Left colon (tissue), 2 donors: ENCODE measurements around the gene FNDC1. TPM values are rescaled to one million over a fixed set of nuclear protein-coding genes. Genes with fewer than 3 reads are reported as not detected.

ENCODE experiments used
- ATAC-seq: fragments of 200-7000 bp; cut with Tn5 transposase; one replicate; pipeline ENCODE4 v1.9.1; 2020; ENCODE audit warnings: mild to moderate bottlenecking, moderate library complexity
- DNase-seq, 2 donors: peaks; one replicate each; pipeline ENCODE4 v3.0.0-alpha.2; 2020
- intact Hi-C, 2 donors: fragments of 100-400 bp; cut with DNase I in 1 of 2; cut with micrococcal nuclease in 1 of 2; formaldehyde crosslinking; loops; one replicate each; pipeline versions ENCODE4 v1.11.2 to v1.14.0; 2022; cut with DNase I, micrococcal nuclease
- total RNA-seq, 2 donors: library from RNA; stranded (reverse); fragmentation: NEBNext Ultra II Directional; extraction: Animal tissue kit (Norgen Biotek cat#: 25700); gene quantifications; one replicate each; pipeline ENCODE4 v1.2.1, GENCODE V29; 2021
- donor health status: DM: no; HTN: no; CAD: no.
- donor health status: DM: yes; HTN: yes; CAD: no.

FNDC1 gene
- total RNA-seq, 2 donors from 2014 or later: 0.21 to 1.5 TPM

- intact Hi-C loops: no loop called here
- DNase-seq: no peak
Measured at GRCh38 chr6:159298840-159299239, 129.6 kb downstream of the FNDC1 start.

DNA sequence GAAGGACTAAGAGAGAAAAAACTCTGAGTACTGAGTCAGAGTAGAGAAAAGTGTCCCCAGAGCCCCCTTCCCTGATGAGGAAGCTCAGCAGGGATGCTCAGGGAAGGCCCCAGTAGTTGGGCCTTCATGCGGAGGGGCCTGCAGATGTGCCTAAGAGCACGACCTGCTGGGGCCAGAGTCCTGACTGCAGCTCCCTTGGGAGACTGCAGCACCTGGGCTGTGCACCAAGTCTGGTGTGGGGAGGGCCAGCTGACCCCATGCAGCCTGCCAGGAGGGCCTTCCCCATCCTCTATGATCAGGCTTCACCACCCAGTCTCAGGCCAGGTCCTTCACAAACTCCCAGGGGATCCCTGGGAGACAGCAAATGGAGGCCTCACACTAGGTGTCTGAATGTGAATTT, 130.4 kb downstream of the FNDC1 start:
- intact Hi-C loops: no loop called here
- DNase-seq: no peak
- no peak for ATAC-seq

More at GRCh38 chr6:159298840-159299239, 129.6 kb downstream of the FNDC1 start:
- no peak for ATAC-seq

DNA sequence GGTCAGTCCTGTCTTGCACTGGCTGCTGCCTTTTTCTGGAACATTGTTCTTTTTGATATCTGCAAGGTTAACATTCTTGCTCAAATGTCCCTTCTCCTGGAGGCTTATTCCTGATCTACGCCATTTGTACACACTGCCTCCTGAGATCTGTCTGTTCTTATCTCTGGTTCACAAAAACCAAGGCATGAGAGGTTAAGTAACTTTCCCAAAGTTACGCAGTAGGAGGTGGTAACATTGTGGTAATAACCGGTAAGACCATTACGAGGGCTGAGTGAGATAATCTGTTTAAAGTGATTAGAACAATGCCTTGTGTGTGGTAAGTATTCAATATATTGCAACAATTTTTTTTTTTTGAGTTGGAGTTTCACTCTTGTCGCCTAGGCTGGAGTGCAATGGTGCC, 132.1 kb downstream of the FNDC1 start:
- intact Hi-C loops: no loop called here
- no peak for DNase-seq
- ATAC-seq: no peak

- intact Hi-C loops: no loop called here
- DNase-seq: no peak
Measured at GRCh38 chr6:159301810-159302593, 132.8 kb downstream of the FNDC1 start.

DNA sequence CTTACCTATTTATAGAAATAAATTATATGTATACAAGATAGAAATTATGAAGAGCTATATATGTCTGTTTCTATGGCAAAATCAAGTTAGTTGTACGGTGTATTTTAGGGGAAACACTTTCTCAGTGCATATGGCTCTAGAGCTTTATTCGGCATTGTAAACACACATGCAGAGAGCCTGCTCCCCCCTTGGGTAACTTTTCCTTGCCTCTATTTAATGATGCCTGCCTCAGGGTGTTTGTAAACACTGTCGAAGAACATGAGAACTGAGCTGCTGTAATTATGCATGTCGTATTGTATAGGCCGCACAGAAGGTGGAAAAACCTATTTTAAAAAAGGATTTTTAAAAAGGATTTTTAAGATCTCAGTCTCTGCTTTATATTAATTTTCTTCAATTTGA, 133.4 kb downstream of the FNDC1 start:
- DNase-seq (no peak), ATAC-seq (no peak)
- intact Hi-C loops: no loop called here

More at GRCh38 chr6:159301810-159302593, 132.8 kb downstream of the FNDC1 start:
- no peak for ATAC-seq

DNA sequence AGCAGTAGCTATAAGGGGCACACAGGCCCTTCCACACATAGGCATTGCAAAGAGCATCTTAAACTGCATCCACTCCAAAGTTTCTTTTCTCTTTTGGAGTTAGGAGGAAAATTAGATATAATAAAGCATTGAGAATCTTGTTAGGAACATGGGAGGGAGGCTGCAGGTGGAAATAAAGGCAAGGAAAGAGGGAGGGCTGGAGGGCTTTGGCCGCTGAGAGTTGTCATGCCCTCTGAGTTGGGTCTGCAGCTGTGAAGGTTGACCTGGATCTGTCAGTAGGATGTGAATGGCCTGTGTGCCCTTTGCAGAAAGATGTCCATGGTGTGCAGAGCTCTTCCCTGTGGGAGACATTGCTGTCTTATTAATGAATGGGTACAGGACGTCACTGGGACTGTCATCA, 134.0 kb downstream of the FNDC1 start:
- ATAC-seq: no peak
- no peak for DNase-seq
- intact Hi-C loops: no loop called here

- intact Hi-C loops: no loop called here
- no peak for DNase-seq
- ATAC-seq: no peak
Measured at GRCh38 chr6:159303784-159304183, 134.6 kb downstream of the FNDC1 start.

DNA sequence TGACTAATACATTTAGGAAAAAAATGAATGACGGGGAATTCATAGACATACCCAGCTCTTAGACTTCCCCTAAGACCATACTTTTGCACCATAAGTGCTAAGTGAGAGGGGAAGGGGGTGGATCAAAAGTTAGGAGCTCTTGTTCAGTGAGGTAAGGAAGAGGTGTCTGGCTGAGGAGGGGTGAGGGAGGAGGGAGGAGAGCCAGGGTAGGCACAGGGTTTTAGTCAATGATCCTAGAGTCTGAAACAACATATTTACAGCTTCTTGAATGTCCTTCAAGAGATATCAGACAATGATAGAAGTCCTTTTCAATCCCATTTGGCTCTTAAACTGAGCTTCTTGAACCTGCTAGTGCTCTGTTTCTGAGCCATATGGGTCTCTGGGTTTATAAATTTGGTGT, 135.4 kb downstream of the FNDC1 start:
- DNase-seq (no peak), ATAC-seq (no peak)
- intact Hi-C loops: no loop called here

DNA sequence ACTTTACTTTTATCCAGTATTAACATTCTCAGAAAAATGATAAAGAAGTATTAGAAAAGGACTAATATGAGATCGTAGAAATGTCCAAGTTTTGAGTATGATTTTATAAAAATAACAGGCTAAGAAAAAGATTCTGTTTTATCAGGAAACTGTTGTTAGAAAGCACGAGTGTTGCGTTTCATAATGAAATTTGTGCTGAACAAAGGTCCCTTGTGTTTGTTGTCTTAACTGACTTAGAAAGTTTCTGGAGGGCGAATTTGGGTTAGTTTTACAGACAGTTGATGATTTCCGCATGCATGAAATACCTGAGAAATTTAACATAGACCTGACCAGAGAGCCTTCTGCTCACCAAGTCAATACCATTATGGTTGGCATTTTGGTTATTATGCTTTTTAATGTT, 136.0 kb downstream of the FNDC1 start:
- DNase-seq (no peak), ATAC-seq (no peak)
- intact Hi-C loops: no loop called here

DNA sequence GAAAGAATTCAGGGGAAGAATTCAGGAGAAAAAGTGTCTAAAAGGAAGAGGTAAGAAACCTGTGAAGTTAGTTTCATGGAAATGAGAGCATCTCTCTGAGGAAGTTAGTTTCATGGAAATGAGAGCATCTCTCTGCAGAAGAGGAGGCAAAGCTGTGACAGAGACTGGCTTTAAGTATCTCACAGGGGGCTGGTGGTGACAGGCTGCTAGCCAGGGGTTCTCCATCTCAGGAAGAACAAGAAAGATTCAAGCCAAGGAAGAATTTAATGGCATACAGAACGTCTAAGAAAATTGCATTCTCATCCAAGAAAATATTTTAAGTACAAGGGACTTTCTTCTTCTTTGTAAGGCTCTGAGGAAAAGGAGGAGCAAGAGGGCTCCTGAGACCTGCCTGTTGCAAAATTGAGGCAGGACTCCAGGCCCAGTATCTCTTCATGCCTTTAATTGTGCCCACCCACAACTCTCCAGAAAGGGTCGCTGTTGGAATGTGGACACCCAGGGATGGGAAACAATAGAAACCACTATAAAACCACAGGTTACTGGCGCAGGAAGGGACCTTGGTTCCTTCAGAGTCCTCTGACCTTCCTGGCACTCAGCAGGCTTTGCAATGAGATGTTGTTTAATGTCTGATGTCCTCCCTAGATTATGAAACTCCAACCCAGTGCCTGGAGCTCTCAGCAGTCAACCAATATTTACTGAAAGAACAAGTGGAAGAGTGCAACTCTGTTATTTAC, 136.8 kb downstream of the FNDC1 start:
- intact Hi-C loops: no loop called here
- ATAC-seq (no peak), DNase-seq (no peak)

- ATAC-seq: no peak
- no peak for DNase-seq
- intact Hi-C loops: no loop called here
Measured at GRCh38 chr6:159307246-159307790, 138.1 kb downstream of the FNDC1 start.

GRCh38 chr6:159308198-159308597, 139.0 kb downstream of the FNDC1 start:
- intact Hi-C loops: no loop called here
- ATAC-seq: no peak
- DNase-seq: no peak

DNA sequence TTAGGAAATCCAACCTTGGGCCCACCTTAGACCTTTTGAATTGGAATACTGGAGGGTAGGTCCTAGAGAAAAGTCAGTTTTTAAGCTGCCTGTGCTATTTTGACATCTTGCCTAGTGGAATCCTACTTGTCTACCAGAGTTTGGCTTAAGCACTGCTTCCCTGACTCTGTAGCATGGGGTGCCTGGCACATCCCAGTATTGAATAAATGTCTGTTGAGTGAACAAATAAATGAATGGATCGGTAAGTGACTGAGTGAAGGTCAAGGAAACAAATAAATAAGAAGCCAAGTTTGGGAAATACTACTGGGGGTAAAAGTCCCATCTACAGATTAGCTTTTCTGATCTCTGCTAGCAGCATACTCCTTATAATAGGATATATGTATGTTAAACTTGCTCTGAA, 140.5 kb downstream of the FNDC1 start:
- intact Hi-C loops: no loop called here
- ATAC-seq (no peak), DNase-seq (no peak)

- intact Hi-C loops: no loop called here
- ATAC-seq (no peak), DNase-seq (no peak)
Measured at GRCh38 chr6:159311618-159312017, 142.4 kb downstream of the FNDC1 start.

GRCh38 chr6:159312206-159312605, 143.0 kb downstream of the FNDC1 start:
- DNase-seq (no peak), ATAC-seq (no peak)
- intact Hi-C loops: no loop called here

DNA sequence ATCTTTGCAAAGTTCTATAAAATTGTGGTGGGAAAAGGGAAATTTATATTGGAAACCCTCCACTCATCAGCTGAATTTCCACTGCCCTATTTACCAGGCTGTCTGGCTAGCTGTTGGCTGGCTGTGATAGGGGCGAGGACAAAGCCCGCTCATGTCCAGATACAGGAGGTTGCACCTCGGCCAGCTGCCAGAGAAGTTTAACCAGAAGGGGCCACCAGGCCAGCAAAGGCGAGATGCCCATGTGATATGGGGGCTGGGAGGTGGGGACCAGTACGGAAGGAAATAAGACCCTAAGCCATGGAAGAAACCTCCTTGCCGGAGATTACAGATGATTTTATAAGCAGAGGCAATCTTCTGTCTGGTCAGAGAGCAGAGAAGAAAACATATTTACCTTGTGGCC, 143.8 kb downstream of the FNDC1 start:
- DNase-seq: no peak
- intact Hi-C loops: no loop called here
- no peak for ATAC-seq

GRCh38 chr6:159315562-159315961, 146.4 kb downstream of the FNDC1 start:
- intact Hi-C loops: no loop called here
- ATAC-seq (no peak), DNase-seq (no peak)

DNA sequence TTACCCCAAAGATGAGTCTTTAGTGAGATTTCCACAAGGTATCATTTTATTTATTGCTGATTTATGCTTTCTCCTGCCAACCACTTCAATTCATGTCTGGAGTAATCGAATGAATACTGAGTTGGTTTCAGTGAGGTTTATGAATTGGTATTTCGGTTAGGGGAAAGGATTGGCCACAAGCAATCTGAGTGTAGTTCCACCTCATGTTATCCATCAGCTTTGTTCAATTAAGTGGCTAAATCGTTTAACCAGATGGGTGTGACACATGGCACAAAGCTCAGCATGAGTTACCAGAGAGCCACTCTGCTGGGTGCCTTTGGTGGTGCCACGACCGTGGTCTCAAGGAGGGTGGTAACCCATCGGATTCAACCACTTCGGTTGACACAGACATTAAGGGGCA, 148.2 kb downstream of the FNDC1 start:
- intact Hi-C loops: no loop called here
- DNase-seq (no peak), ATAC-seq (no peak)

DNA sequence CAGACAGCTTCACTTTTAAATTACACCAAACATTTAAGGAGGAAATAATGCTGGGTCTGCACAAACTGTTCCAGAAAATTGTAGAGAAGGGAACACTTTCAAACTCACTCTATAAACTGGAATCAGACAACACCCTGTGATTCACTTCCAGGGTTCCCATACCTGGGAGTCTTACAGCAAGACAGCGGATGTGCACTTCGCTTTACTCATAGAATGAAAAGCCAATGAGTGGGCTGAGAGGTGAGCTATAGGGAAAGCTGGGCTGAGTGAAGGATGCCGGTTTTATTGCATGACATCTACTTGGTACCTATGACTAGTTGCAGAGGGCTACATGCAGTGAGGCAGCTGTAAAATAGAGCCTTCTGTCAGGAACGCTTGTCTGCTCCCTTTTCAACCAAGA, 152.1 kb downstream of the FNDC1 start:
- intact Hi-C loops: no loop called here
- ATAC-seq (no peak), DNase-seq (no peak)
